Choroid plexus epithelial cell (primary cell): ENCODE measurements around the gene SSTR3.
A peak's percentile ranks its signal among the peaks of the same experiment; 100 is the strongest.
"Not testable (repeated sequence)": the region's sequence is repeated elsewhere in the genome, so short reads cannot be mapped to it uniquely, and the experiment has no call there.

Source experiments
- DNase-seq: peaks from one replicate; pipeline ENCODE4 v3.0.0-alpha.2; 2010; ENCODE audit warnings: low read depth
- H3K4me3 ChIP-seq: 2 replicates; pipeline ENCODE4 v1.5.1; 2011; ENCODE audit warnings: low read depth, mild to moderate bottlenecking, control low read depth, low read length, moderate library complexity
- TF ChIP-seq, protein P1 (sequence below): conservative IDR thresholded peaks from 2 replicates; pipeline ENCODE4 v1.5.1; 2011; ENCODE audit warnings: low read depth, mild to moderate bottlenecking, control low read depth, inconsistent platforms, low read length, moderate library complexity

The SSTR3 gene

DNA sequence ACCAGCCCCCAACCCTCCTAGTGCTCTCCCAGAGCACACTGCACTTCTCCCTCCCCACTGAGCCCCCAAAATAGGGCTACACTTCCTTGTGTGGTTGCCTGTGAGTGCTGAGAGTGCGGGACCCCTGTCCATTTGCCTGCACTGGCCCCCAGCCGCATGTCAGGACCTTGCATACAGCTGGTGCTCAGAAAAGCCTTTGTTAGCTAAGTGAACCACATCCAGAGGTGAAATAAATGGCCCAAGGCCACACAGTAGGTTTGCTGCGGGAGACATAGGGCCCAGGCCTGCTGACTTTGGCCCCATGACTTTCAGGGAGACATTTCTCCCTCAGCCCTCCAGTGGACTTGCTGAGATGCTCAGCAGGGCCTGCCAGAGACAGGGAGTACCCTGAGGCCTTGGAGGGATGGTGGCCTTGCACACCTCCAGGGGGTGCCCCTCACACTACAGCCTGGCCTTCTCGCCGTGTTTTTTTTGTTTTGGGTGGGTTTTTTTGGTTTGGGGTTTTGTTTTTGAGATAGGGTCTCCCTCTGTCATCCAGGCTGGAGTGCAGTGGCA, 10.2 kb downstream of the SSTR3 start:
- no peak overlapping the region for H3K4me3 ChIP-seq
- DNase-seq: no peak
- TF ChIP-seq, protein P1, sequence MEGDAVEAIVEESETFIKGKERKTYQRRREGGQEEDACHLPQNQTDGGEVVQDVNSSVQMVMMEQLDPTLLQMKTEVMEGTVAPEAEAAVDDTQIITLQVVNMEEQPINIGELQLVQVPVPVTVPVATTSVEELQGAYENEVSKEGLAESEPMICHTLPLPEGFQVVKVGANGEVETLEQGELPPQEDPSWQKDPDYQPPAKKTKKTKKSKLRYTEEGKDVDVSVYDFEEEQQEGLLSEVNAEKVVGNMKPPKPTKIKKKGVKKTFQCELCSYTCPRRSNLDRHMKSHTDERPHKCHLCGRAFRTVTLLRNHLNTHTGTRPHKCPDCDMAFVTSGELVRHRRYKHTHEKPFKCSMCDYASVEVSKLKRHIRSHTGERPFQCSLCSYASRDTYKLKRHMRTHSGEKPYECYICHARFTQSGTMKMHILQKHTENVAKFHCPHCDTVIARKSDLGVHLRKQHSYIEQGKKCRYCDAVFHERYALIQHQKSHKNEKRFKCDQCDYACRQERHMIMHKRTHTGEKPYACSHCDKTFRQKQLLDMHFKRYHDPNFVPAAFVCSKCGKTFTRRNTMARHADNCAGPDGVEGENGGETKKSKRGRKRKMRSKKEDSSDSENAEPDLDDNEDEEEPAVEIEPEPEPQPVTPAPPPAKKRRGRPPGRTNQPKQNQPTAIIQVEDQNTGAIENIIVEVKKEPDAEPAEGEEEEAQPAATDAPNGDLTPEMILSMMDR: no peak

DNA sequence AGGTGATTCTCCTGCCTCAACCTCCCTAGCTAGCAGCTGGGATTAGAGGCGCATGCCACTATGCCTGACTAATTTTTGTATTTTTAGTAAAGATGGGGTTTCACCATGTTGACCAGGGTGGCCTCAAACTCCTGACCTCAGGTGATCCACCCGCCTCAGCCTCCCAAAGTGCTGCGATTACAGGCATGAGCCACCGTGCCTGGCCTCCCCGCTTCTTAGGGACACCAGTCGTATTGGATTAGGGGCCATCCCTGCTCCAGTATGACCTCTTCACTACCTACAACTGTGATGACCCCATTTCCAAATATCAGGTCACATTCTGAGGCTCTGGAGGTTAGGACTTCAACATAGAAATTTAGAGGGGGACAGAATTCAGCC, 10.8 kb downstream of the SSTR3 start:
- not testable (repeated sequence) for DNase-seq

DNA sequence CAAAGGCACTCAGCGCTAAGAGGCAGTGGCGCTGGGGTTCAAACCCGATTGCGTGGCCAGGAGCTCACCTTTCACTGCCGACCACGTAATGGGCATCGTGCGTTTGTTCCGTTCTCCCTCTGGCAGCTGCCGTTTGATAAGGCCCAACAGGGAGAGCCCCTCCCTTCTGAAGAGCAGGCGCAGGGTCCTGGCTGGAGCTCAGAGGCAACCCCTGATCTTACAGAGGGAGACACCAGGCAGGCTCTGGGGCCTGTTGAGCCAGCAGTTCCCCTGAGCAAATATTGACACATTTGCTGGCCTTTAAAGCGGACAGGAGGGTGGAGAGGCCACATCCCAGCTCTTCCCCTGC, 12.5 kb downstream of the SSTR3 start:
- no peak for DNase-seq
- TF ChIP-seq, protein P1: no peak
- H3K4me3 ChIP-seq: peak overlapping the region; percentile 37

More for the DNA sequence above, 10.8 kb downstream of the SSTR3 start:
- not testable (repeated sequence) for H3K4me3 ChIP-seq

DNA sequence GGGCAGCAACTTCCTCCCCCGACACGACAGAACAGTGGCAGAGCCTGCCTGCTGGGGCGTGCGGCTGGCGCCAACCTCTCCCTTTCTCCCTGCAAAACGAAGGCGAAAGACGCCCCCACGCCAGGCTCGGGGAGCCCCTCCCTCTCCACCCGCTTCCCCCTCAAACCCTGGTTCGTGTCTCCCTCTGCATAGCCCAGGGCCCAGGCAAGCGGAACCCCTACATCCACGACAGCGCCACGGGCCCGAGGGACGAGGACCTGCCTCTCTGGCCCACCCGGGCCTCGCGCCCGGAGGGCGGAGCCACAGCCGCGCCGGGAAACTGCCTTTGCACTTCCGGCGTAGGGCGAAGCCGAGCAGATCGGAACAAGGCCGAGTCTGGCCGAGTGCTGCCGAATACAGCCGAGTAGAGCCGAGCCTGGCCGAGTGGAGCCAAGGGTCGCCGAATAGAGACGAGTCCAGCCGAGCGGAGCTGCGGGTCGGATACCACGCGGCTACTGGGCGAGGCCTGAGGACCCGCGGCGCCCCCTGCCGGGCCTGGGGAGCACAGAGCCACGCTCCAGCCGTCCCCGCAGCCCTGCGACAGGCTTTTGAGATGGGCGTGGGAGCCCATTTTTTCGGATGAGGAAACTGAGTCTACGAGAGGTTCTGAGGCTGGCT, 13.0 kb downstream of the SSTR3 start:
- H3K4me3 ChIP-seq: peak overlapping the region; percentile 75
- TF ChIP-seq, protein P1: peak; percentile 82

DNA sequence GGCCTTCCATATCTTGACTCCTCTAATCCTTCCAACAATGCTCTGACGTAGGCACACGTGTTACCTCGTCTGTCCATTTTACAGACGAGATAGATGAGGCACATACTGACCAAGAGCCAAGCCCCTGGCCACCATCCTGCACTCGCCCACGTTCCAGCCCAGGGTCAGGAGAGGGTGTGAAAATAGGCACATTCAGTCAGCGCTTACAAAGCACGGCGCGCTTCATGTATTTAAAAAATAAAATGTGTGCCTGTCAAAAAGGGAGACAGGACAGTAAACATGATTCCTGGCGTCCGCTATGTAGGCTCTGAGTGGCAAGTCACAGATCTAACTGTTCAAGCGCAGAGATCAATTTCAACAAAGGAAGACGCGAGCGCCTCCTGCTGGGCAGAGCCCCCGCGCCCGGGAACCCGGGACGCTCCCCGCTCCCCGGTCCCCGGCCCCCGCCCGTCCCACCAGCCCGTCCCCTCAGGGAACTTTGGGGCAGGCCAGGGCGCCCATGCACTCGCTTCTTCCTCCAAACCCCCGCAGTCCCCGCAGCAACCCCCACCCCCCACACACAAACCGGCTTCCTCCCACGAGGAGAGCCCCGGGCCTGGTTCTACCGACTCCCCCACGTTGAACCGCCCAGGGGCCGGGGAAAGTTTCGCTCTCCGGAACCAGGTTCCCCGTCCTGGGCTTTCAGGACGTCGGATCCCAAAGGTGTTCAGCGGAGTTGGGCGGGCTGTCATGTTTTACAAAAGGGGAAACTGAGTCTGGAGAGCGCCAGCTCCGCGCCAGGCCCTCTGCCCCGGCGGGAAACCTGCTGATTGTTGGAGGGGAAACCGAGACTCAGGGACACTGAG, 13.8 kb downstream of the SSTR3 start:
- TF ChIP-seq, protein P1: peak; percentile 70
- DNase-seq: peak; percentile 78
- peak overlapping the region; percentile 75 for H3K4me3 ChIP-seq

More for the DNA sequence above, 13.0 kb downstream of the SSTR3 start:
- peak; percentile 99 for DNase-seq

DNA sequence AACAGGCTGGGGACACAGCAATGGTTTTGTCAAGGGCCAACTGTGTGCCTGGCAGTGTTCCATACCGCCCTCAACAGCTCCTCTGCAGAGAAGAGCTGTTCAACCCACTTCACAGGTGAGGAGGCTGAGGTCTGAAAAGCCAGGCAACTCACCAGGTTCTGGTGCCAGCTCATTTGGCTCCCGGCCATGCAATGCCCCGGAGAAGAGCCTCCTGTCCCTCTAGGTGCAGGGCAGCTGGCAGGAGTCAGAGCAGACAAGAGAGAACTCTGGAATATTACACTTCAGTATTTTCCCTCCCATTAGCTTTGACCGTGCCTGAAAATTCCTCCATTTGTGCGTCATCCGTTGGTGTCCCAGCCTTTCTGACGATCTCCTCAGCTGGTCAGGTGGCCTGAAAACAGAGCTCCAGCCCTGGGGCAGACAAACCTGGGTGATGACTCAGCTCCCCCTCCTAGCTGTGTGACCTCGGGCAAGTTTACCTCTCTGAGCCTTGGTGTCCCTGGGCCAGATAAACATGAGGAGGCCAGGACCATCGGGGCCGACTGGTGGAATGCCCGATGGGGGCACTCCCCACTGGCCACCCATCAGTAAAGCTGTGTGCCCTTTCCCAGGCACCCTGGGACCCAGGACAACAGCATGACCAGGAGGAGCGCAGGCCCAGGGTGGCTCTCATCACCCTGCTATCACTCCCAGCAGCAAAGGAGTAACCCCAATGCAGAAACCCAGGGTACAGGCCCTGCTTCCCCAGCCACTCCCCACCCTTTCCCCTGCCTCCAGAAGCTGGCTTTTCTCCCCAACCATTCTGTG, 14.6 kb downstream of the SSTR3 start:
- TF ChIP-seq, protein P1: no peak
- DNase-seq: peak; percentile 79
- H3K4me3 ChIP-seq: no peak overlapping the region
